ENCODE measurements around the gene MAFF. TPM values are rescaled to one million over a fixed set of nuclear protein-coding genes. Genes with fewer than 3 reads are reported as not detected.

The MAFF gene
- total RNA-seq, 1 experiment from 2014 or later, result 26.0 TPM

DNA sequence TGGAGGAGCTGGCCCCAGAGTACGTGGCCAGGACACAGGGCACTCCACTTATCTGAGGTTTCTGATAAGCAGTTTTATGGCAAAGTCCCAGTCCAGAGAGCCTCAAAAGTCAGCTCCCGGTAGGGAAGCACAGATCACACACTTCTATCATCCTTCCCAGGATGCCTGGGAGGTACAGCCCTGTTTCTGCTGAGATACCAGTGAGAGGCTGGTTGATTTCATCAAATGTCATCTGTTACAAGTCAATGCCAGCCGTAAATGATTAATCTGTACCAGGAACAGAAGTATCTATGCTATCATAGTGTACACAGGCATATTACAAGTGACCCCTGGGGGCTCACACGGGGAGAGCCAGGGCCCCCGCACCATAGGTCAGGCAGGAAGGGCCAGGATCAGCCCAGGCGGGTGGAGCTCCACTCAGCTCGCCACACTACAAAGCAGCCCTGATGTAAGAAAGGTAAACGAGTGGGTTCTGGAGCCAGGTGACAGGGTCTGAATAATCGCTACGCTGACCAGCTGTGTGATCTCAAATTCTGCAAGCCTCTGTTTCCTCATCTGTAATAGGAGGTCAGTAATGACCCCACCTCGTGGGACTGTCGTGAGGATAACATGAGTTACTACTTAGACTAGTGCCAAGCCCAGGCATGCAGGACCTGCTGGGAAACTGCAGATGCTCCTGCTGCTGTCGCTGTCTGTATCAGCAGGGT is 37.8 kb upstream of the MAFF start (continued):
- TF ChIP-seq, protein P1, sequence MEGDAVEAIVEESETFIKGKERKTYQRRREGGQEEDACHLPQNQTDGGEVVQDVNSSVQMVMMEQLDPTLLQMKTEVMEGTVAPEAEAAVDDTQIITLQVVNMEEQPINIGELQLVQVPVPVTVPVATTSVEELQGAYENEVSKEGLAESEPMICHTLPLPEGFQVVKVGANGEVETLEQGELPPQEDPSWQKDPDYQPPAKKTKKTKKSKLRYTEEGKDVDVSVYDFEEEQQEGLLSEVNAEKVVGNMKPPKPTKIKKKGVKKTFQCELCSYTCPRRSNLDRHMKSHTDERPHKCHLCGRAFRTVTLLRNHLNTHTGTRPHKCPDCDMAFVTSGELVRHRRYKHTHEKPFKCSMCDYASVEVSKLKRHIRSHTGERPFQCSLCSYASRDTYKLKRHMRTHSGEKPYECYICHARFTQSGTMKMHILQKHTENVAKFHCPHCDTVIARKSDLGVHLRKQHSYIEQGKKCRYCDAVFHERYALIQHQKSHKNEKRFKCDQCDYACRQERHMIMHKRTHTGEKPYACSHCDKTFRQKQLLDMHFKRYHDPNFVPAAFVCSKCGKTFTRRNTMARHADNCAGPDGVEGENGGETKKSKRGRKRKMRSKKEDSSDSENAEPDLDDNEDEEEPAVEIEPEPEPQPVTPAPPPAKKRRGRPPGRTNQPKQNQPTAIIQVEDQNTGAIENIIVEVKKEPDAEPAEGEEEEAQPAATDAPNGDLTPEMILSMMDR (IDR thresholded peaks at IDR 0.05 in 2 of 3, conservative IDR thresholded peaks at IDR 0.05 in 1 of 3; ENCODE audit: borderline replicate concordance in 1 of 3, insufficient read depth in 1 of 3, low read depth in 2 of 3, low read length in 2 of 3), result no peak
- no peak for TF ChIP-seq EZH2 (IDR thresholded peaks at IDR 0.05)

DNA sequence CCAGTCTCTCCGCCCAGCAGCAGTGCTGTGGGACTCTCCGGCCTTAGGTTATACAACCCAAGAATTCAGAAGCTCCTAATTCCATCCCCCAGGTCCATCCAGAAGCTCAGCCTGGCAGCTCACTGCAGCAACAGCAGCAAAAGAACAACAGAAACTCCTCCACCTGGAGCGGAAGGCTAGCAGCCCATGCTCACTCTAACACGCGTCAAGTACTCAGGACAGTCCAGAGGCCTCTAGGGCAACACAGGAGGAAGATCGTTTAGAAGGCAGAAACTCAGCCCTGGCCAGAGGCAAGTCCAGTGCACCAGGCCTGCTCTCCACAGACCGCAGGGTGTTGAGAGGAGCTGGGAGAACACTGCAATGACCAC is 37.3 kb upstream of the MAFF start:
- peak overlapping the region; percentile 4; the same call in 1 of the 2 replicates for H3K27ac ChIP-seq (ENCODE audit: low read depth, low read length)
- H3K4me3 ChIP-seq (replicated peaks in 1 of 2; ENCODE audit: low read depth in 1 of 2, low read length in 2 of 2), result no peak overlapping the region
- no peaks in the 10 kb centered on the region for H3K79me2 ChIP-seq (ENCODE audit: insufficient read depth, low read length)
- H3K9me2 ChIP-seq (ENCODE audit: insufficient read depth), result no peaks in the 10 kb centered on the region
- H2AFZ ChIP-seq (ENCODE audit: low read depth, low read length, poor library complexity, severe bottlenecking), result no peak overlapping the region
- H3K36me3 ChIP-seq (ENCODE audit: control insufficient read depth in 1 of 2, insufficient read depth in 2 of 2, low read length in 2 of 2), result no peaks in the 10 kb centered on the region; a peak in 1 of 4 replicates
- ATAC-seq (no peak), DNase-seq (ENCODE audit: low read depth, low spot score) (no peak)
- POLR2A ChIA-PET, result no interaction called here
- peaks cover 17 to 18% of the 10 kb centered on the region in 2 experiments for H3K4me1 ChIP-seq (ENCODE audit: control insufficient read depth in 1 of 2, insufficient read depth in 2 of 2, low read length in 2 of 2)
- H3K27me3 ChIP-seq (ENCODE audit: insufficient read depth, low read length), result no peaks in the 10 kb centered on the region
- H3K4me2 ChIP-seq (ENCODE audit: low read length), result no peak overlapping the region
- RAD21 ChIA-PET (ENCODE audit: low non-redundant PET in 1 of 2, low total read pairs in 2 of 2, uncharacterized antibody in 2 of 2, unreplicated experiment in 2 of 2), result no interaction called here
- H3K9me3 ChIP-seq (ENCODE audit: control insufficient read depth in 1 of 2, insufficient read depth in 1 of 2, low read depth in 1 of 2, low read length in 2 of 2), result no peaks in the 10 kb centered on the region
- intact Hi-C loops (cut with micrococcal nuclease), result no loop called here
- H4K20me1 ChIP-seq (ENCODE audit: insufficient read depth), result no peaks in the 10 kb centered on the region
- BruUV-seq (replicated peaks), result no TSS peak
- CTCF ChIA-PET, result no interaction called here
- H3K9ac ChIP-seq (ENCODE audit: low read length), result no peak overlapping the region
- TF ChIP-seq, protein P1 (IDR thresholded peaks at IDR 0.05 in 2 of 3, conservative IDR thresholded peaks at IDR 0.05 in 1 of 3; ENCODE audit: borderline replicate concordance in 1 of 3, insufficient read depth in 1 of 3, low read depth in 2 of 3, low read length in 2 of 3), result no peak
- TF ChIP-seq EGR1 (IDR thresholded peaks at IDR 0.05; ENCODE audit: low read depth), result no peak
- no peak for TF ChIP-seq ELF1 (IDR thresholded peaks at IDR 0.05; ENCODE audit: borderline replicate concordance, low read depth)
- TF ChIP-seq, protein P2, sequence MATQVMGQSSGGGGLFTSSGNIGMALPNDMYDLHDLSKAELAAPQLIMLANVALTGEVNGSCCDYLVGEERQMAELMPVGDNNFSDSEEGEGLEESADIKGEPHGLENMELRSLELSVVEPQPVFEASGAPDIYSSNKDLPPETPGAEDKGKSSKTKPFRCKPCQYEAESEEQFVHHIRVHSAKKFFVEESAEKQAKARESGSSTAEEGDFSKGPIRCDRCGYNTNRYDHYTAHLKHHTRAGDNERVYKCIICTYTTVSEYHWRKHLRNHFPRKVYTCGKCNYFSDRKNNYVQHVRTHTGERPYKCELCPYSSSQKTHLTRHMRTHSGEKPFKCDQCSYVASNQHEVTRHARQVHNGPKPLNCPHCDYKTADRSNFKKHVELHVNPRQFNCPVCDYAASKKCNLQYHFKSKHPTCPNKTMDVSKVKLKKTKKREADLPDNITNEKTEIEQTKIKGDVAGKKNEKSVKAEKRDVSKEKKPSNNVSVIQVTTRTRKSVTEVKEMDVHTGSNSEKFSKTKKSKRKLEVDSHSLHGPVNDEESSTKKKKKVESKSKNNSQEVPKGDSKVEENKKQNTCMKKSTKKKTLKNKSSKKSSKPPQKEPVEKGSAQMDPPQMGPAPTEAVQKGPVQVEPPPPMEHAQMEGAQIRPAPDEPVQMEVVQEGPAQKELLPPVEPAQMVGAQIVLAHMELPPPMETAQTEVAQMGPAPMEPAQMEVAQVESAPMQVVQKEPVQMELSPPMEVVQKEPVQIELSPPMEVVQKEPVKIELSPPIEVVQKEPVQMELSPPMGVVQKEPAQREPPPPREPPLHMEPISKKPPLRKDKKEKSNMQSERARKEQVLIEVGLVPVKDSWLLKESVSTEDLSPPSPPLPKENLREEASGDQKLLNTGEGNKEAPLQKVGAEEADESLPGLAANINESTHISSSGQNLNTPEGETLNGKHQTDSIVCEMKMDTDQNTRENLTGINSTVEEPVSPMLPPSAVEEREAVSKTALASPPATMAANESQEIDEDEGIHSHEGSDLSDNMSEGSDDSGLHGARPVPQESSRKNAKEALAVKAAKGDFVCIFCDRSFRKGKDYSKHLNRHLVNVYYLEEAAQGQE (IDR thresholded peaks at IDR 0.05; ENCODE audit: low read depth), result no peak
- TF ChIP-seq, protein P3, sequence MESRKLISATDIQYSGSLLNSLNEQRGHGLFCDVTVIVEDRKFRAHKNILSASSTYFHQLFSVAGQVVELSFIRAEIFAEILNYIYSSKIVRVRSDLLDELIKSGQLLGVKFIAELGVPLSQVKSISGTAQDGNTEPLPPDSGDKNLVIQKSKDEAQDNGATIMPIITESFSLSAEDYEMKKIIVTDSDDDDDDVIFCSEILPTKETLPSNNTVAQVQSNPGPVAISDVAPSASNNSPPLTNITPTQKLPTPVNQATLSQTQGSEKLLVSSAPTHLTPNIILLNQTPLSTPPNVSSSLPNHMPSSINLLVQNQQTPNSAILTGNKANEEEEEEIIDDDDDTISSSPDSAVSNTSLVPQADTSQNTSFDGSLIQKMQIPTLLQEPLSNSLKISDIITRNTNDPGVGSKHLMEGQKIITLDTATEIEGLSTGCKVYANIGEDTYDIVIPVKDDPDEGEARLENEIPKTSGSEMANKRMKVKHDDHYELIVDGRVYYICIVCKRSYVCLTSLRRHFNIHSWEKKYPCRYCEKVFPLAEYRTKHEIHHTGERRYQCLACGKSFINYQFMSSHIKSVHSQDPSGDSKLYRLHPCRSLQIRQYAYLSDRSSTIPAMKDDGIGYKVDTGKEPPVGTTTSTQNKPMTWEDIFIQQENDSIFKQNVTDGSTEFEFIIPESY (IDR thresholded peaks at IDR 0.05; ENCODE audit: extremely low read depth, insufficient replicate concordance, low read length), result no peak
- TF ChIP-seq, protein P4, sequence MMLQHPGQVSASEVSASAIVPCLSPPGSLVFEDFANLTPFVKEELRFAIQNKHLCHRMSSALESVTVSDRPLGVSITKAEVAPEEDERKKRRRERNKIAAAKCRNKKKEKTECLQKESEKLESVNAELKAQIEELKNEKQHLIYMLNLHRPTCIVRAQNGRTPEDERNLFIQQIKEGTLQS (IDR thresholded peaks at IDR 0.05), result no peak
- TF ChIP-seq EZH2 (IDR thresholded peaks at IDR 0.05), result no peak
- no peak for TF ChIP-seq POLR2A (IDR thresholded peaks at IDR 0.05; ENCODE audit: borderline replicate concordance, extremely low read depth, insufficient read depth, insufficient read length)
- TF ChIP-seq JUND (IDR thresholded peaks at IDR 0.05), result no peak
- no peak for TF ChIP-seq ZFX (IDR thresholded peaks at IDR 0.05)
- TF ChIP-seq TCF7L2 (IDR thresholded peaks at IDR 0.05; ENCODE audit: borderline replicate concordance, extremely low read depth, insufficient read depth, insufficient read length), result no peak
- no peak for TF ChIP-seq SRF (IDR thresholded peaks at IDR 0.05; ENCODE audit: low read depth)
- TF ChIP-seq ZNF274 (IDR thresholded peaks at IDR 0.05; ENCODE audit: low read depth, low read length), result no peak
